HepG2 (cell line): ENCODE data around the gene PARP3. TPM values are rescaled to one million over a fixed set of nuclear protein-coding genes. Genes with fewer than 3 reads are reported as not detected.

ENCODE experiments used
- ATM ChIP-seq: fragments of 450-650 bp; IDR thresholded peaks from 2 replicates; pipeline ENCODE4 v1.7.1; 2017; ENCODE audit warnings: mild to moderate bottlenecking, borderline replicate concordance
- FOXA3 ChIP-seq: IDR thresholded peaks from 2 replicates; pipeline ENCODE4 v1.6.1; 2016; ENCODE audit warnings: missing genetic modification reagents, missing compliant biosample characterization
- JDP2 ChIP-seq: sonication (generic); formaldehyde crosslinking; IDR thresholded peaks from 2 replicates; pipeline ENCODE4 v1.8.1; 2022; ENCODE audit warnings: missing genetic modification reagents, borderline replicate concordance
- NR3C1 ChIP-seq: sonication (generic); formaldehyde crosslinking; IDR thresholded peaks from 2 replicates; pipeline ENCODE4 v1.4.0; 2020; ENCODE audit warnings: missing genetic modification reagents
- PRDM10 ChIP-seq: sonication (generic); formaldehyde crosslinking; IDR thresholded peaks from 2 replicates; pipeline ENCODE4 v1.4.0; 2020; ENCODE audit warnings: low read depth, missing genetic modification reagents
- REL ChIP-seq: sonication (generic); formaldehyde crosslinking; conservative IDR thresholded peaks from 2 replicates; pipeline ENCODE4 v1.8.0; 2022; ENCODE audit warnings: mild to moderate bottlenecking, missing genetic modification reagents, moderate library complexity
- SAP130 ChIP-seq: IDR thresholded peaks from 2 replicates; pipeline ENCODE4 v1.6.1; 2016; ENCODE audit warnings: low read depth
- SMAD9 ChIP-seq: sonication (generic); formaldehyde crosslinking; IDR thresholded peaks from 2 replicates; pipeline ENCODE4 v1.5.1; 2020; ENCODE audit warnings: mild to moderate bottlenecking, missing genetic modification reagents
- SRF ChIP-seq: IDR thresholded peaks from 2 replicates; pipeline ENCODE4 v1.6.1; 2011; ENCODE audit warnings: mild to moderate bottlenecking, low read depth, low read length, moderate library complexity
- TAF1 ChIP-seq: sonication (generic); formaldehyde crosslinking; IDR thresholded peaks from 2 replicates; pipeline ENCODE4 v1.4.0; 2020; ENCODE audit warnings: missing genetic modification reagents
- ZFP62 ChIP-seq: sonication (generic); formaldehyde crosslinking; IDR thresholded peaks from 2 replicates; pipeline ENCODE4 v1.4.0; 2020; ENCODE audit warnings: missing genetic modification reagents
- ZKSCAN1 ChIP-seq: fragments of 150-350 bp; IDR thresholded peaks from 2 replicates; pipeline ENCODE4 v1.6.1; 2014; ENCODE audit warnings: low read length
- ZNF329 ChIP-seq: sonication (generic); formaldehyde crosslinking; IDR thresholded peaks from 2 replicates; pipeline ENCODE4 v1.9.0; 2021; ENCODE audit warnings: low read depth, mild to moderate bottlenecking, missing genetic modification reagents
- ZNF367 ChIP-seq: sonication (generic); formaldehyde crosslinking; IDR thresholded peaks from 2 replicates; pipeline ENCODE4 v1.4.0; 2020; ENCODE audit warnings: missing genetic modification reagents, borderline replicate concordance
- ZNF777 ChIP-seq: sonication (generic); formaldehyde crosslinking; IDR thresholded peaks from 2 replicates; pipeline ENCODE4 v1.4.0; 2020; ENCODE audit warnings: missing genetic modification reagents
- ZNF782 ChIP-seq: sonication (generic); formaldehyde crosslinking; IDR thresholded peaks from 2 replicates; pipeline ENCODE4 v1.4.0; 2020; ENCODE audit warnings: missing genetic modification reagents, mild to moderate bottlenecking, borderline replicate concordance
- ZSCAN21 ChIP-seq: sonication (generic); formaldehyde crosslinking; IDR thresholded peaks from 2 replicates; pipeline ENCODE4 v1.8.0; 2022; ENCODE audit warnings: mild to moderate bottlenecking, missing genetic modification reagents, moderate library complexity, borderline replicate concordance
- polyA plus RNA-seq, 8 experiments: library from polyadenylated mRNA; depleted of rRNA in 3 of 8; stranded (reverse) in 7 of 8; unstranded in 1 of 8; fragments of >200 nt; fragmentation: Illumina TruSeq in 4 of 8; extraction: Trizol in 4 of 8; gene quantifications; 2 replicates each; pipeline versions ENCODE4 v1.2.1 to v1.2.3, GENCODE V29; 2011 to 2016; ENCODE audit warnings: low read depth in 4 of 8, missing spikeins in 1 of 8, mixed read lengths in 1 of 8; ENCODE audit not compliant: insufficient read depth in 1 of 8
- total RNA-seq, 5 experiments: library from RNA; depleted of rRNA; stranded (reverse); fragments of >200 nt; fragmentation: Illumina TruSeq; extraction: Trizol; gene quantifications; 2 replicates each; pipeline ENCODE4 v1.2.3, GENCODE V29; 2016; ENCODE audit warnings: low read depth in 1 of 5
- TF ChIP-seq, protein P1 (sequence below): sonication (generic); formaldehyde crosslinking; IDR thresholded peaks from 2 replicates; pipeline ENCODE4 v1.4.0; 2020; ENCODE audit warnings: missing genetic modification reagents, borderline replicate concordance
- TF ChIP-seq, protein P2 (sequence below): sonication (generic); formaldehyde crosslinking; IDR thresholded peaks from 2 replicates; pipeline ENCODE4 v1.4.0; 2020; ENCODE audit warnings: mild to moderate bottlenecking, missing genetic modification reagents
- TF ChIP-seq, protein P3 (sequence below): sonication (generic); formaldehyde crosslinking; IDR thresholded peaks from 2 replicates; pipeline ENCODE4 v1.5.0; 2020; ENCODE audit warnings: missing genetic modification reagents
- TF ChIP-seq, protein P4 (sequence below): sonication (generic); formaldehyde crosslinking; IDR thresholded peaks from 2 replicates; pipeline ENCODE4 v1.4.0; 2020; ENCODE audit warnings: mild to moderate bottlenecking, missing genetic modification reagents

The PARP3 gene
- total and polyA plus RNA-seq, 2 of the 13 experiments (the other 11 are each of a cell fraction or from before 2014, with no cell fraction given): 11.2 to 21.5 TPM

- TF ChIP-seq ZNF367 (CRISPR knock-in tag) (0 out of 2 replicates have a peak, but pooled peaks have one; percentile 39), SRF (no peak), ZFP62 (CRISPR knock-in tag) (no peak), ZNF782 (CRISPR knock-in tag) (peak; percentile 51; the same call in 1 of the 2 replicates), PRDM10 (CRISPR knock-in tag) (peak; percentile 23), ZNF777 (no peak), JDP2 (CRISPR knock-in tag) (no peak), ZNF329 (CRISPR knock-in tag) (peak; percentile 63; the same call in 1 of the 2 replicates), ATM (no peak), FOXA3 (CRISPR knock-in tag) (no peak), TAF1 (CRISPR knock-in tag) (no peak; the same call in 1 of the 2 replicates), ZSCAN21 (CRISPR knock-in tag) (no peak), REL (no peak), NR3C1 (CRISPR knock-in tag) (no peak), ZKSCAN1 (no peak), SMAD9 (CRISPR knock-in tag) (no peak), SAP130 (no peak; the same call in 1 of the 2 replicates)
- TF ChIP-seq, protein P1, sequence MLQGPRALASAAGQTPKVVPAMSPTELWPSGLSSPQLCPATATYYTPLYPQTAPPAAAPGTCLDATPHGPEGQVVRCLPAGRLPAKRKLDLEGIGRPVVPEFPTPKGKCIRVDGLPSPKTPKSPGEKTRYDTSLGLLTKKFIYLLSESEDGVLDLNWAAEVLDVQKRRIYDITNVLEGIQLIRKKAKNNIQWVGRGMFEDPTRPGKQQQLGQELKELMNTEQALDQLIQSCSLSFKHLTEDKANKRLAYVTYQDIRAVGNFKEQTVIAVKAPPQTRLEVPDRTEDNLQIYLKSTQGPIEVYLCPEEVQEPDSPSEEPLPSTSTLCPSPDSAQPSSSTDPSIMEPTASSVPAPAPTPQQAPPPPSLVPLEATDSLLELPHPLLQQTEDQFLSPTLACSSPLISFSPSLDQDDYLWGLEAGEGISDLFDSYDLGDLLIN: no peak
- TF ChIP-seq, protein P2, sequence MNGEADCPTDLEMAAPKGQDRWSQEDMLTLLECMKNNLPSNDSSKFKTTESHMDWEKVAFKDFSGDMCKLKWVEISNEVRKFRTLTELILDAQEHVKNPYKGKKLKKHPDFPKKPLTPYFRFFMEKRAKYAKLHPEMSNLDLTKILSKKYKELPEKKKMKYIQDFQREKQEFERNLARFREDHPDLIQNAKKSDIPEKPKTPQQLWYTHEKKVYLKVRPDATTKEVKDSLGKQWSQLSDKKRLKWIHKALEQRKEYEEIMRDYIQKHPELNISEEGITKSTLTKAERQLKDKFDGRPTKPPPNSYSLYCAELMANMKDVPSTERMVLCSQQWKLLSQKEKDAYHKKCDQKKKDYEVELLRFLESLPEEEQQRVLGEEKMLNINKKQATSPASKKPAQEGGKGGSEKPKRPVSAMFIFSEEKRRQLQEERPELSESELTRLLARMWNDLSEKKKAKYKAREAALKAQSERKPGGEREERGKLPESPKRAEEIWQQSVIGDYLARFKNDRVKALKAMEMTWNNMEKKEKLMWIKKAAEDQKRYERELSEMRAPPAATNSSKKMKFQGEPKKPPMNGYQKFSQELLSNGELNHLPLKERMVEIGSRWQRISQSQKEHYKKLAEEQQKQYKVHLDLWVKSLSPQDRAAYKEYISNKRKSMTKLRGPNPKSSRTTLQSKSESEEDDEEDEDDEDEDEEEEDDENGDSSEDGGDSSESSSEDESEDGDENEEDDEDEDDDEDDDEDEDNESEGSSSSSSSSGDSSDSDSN (CRISPR knock-in tag): no peak
- TF ChIP-seq, protein P3, sequence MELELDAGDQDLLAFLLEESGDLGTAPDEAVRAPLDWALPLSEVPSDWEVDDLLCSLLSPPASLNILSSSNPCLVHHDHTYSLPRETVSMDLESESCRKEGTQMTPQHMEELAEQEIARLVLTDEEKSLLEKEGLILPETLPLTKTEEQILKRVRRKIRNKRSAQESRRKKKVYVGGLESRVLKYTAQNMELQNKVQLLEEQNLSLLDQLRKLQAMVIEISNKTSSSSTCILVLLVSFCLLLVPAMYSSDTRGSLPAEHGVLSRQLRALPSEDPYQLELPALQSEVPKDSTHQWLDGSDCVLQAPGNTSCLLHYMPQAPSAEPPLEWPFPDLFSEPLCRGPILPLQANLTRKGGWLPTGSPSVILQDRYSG: no peak
- TF ChIP-seq, protein P4, sequence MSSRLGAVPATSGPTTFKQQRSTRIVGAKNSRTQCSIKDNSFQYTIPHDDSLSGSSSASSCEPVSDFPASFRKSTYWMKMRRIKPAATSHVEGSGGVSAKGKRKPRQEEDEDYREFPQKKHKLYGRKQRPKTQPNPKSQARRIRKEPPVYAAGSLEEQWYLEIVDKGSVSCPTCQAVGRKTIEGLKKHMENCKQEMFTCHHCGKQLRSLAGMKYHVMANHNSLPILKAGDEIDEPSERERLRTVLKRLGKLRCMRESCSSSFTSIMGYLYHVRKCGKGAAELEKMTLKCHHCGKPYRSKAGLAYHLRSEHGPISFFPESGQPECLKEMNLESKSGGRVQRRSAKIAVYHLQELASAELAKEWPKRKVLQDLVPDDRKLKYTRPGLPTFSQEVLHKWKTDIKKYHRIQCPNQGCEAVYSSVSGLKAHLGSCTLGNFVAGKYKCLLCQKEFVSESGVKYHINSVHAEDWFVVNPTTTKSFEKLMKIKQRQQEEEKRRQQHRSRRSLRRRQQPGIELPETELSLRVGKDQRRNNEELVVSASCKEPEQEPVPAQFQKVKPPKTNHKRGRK (CRISPR knock-in tag): no peak
Measured at GRCh38 chr3:51974277-51974962, 32.3 kb downstream of the PARP3 start (continued).
